DMS153 (cell line): Measurements from ENCODE around the gene KCNN1.
"Not testable (repeated sequence)": the region's sequence is repeated elsewhere in the genome, so short reads cannot be mapped to it uniquely, and the experiment has no call there.

Experiments used
- DNase-seq: peaks from one replicate; lab custom pipeline; 2025; lab: John Stamatoyannopoulos, UW

The KCNN1 gene

DNA sequence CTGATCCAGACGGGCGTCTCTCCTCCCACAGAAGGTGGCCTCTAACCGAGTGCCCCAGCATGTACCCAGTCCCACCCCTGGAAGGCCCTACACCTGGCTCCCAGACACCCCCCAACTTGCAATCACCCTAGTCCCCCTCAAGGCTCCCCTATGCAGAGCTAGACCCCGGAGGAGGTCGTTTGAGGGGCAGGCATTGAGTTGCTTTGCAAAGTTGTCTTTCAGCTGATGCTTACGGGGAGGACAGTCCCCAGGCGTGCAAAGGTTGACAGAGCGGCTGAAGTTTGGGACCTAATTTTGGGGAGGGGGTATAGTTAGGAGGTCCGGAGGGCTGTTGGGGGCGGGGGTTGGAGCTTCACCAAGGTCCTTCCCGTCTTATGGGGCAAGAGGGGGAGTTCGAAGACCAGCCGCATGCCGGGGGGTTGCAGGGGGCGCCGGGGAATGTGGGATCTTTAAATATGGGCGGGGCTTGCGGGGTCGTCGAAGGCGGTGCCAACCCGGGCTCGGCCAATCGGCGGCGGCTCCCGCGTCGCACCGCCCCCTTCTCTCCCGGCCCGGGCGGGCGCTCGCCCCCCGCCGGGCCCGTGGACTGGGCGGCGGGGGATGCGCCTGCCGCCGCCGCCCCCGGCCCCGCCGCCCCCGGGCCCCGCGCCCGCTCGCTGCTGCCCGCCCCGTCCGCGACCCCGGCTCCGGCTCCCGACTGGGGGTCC is at the start of gene KCNN1:
KCNN1 (plus strand) TSS at position 558 of the 707 bp plus-strand sequence. CDS start 6,782 bp downstream, outside the sequence.
- DNase-seq: no peak

DNA sequence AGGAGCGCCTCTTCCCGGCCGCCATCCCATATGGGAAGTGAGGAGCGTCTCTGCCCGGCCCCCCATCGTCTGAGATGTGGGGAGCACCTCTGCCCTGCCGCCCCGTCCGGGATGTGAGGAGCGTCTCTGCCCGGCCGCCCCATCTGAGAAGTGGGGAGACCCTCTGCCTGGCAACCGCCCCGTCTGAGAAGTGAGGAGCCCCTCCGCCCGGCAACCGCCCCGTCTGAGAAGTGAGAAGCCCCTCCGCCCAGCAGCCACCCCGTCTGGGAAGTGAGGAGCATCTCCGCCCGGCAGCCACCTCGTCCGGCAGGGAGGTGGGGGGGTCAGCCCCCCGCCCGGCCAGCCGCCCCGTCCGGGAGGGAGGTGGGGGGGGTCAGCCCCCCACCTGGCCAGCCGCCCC is 48.8 kb upstream of the KCNN1 start:
- not testable (repeated sequence) for DNase-seq

DNA sequence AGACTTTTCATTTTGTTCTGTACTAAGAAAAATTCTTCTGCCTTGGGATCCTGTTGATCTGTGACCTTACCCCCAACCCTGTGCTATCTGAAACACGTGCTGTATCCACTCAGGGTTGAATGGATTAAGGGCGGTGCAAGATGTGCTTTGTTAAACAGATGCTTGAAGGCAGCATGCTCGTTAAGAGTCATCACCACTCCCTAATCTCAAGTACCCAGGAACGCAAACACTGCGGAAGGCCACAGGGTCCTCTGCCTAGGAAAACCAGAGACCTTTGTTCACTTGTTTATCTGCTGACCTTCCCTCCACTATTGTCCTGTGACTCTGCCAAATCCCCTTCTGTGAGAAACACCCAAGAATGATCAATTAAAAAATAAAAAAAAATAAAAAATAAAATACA is 47.8 kb upstream of the KCNN1 start:
- DNase-seq: not testable (repeated sequence)

DNA sequence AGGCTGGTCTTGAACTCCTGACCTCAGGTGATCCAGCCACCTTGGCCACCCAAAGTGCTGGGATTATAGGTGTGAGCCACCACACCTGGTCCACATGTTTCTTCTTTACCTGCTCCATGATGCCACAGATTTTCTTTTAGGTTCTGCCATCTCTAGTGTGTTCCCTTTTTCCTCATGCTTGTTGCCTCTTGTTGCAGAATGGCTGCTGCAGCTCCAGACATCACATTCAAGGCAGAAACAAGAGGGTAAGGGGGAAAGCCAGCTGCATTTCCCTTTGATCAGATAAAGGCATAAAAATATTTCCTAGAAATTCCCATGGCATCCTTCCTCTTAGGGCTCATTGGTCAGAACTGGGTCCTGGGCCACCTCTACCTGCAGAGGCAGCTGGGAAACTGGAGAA is 46.4 kb upstream of the KCNN1 start:
- no peak for DNase-seq

DNA sequence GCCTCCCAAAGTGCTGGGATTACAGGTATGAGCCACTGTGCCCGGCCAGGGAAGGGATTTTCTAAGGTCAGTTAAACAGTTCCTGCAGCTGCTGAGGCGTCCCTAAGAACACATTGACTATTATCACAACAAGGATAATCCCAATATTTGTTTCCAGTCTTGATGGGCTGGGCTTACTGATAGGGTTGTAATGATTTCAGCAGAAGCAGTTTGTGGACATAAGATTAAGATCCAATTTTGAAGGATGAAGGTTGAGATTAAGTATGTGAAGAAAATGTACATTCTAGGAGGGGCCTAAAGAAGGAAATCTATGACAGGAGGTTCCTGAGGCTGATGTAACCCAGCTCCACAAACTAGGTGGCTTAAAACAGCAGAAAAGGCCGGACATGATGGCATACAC is 44.8 kb upstream of the KCNN1 start:
- no peak for DNase-seq

DNA sequence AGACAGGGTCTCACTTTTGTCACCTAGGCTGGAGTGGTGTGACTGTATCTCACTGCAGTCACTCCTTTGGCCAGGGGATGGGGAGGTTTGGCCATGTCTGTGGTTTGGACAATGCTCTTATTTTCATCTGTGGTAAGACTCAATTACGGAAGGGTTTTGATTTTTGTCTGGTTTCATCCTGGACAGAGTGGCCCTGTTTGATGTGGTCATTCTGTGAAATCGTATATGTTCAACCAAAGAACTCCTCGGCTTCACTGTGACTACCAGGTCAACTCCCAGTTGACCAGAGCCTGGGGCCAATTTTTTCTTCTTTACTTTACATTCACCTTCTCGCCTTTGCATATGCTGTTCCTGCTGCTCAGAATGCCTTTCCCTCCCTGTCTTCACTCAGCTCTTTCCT is 40.9 kb upstream of the KCNN1 start:
- DNase-seq: no peak

DNA sequence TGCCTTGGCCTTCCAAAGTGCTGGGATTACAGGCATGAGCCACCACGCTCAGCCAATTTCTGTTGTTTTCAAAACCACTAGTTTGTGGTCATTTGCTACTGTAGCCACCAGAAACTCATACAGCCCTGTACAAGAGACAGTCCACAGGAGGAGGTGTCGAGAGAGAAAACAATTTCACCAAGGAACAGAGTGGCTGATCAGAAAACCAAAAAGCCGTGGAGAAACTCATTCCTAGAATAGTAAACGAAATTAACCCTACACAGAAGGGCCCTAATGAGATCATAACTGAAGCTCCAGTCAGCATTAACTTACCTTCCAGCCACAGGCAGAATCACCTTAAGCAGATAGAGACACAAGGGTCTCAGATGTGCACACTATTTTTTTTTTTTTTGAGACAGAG is 37.9 kb upstream of the KCNN1 start:
- no peak for DNase-seq

DNA sequence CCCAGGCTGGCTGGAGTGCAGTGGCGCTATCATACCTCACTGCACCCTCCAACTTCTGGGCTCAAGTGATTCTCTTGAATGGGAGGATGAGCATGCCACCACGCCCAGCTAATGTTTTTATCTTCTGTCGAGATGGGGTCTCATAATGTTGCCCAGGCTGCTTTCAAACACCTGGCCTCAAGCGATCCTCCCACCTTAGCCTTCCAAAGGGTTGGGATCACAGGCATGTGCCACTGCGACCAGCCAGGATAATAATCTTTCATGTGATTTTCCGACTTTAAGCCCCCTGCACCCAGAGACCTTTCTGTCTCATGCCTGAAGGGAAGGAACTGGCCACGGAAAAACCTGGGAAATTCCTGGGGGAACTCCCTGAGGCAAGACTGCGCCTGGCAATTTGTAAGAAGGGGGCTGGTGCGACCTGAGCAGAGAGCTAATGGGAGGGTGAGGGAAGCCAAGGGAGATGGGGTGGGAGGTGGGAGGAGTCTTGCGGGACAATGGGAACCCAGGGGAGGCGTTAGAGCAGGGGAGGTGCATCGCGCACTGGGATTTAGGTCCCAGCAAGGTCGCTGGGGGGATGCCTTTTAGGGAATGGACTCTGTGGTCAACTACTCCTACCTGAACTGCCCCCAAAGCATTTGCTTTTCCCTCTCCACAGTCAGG is 35.2 kb upstream of the KCNN1 start:
- DNase-seq: no peak

DNA sequence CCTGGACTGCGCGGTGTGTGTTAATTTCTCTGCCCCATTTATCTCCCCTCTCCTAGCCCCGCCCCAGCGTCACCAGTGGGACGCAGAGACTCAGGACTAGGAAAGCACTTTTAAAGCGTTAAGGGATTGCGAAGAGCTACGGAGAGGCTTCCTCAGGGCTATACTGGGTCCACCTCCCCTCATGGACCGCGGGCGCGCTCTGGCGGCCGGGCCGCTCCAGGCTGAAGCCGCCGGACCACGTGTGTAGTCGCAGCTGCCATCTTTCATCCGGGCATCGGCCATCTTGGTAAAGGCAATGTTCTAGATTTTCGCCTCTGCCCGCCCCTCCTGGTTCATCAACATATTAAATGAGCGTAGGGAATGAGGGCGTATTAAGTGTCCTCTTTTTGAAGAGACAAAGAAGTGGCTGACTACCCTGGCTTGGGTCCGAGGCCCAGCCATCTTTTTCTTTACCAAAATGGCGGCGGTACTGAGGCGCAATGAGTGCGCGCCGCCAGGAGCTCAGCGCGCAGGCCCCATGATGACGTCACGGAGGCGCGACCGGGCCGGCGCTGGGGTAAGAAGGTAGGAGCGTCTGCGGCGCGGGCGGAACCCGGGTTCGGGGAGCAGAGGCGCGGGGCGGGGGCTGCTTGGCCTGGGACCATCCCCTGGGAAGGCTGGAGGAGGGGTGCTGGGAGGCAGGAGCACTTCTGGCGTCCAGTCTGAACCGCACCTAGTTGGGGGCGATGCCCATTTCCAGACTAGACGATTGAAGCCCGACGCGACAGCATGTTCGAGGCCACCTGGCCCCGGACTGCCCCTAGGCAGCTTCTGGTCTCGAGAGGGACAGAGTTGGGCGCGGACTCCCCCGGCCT is 34.2 kb upstream of the KCNN1 start, which contains the start of gene CCDC124:
CCDC124 (plus strand) TSS at position 531 of the 854 bp plus-strand sequence. CDS start 3,406 bp downstream, outside the sequence.
- peak; percentile 89 for DNase-seq

DNA sequence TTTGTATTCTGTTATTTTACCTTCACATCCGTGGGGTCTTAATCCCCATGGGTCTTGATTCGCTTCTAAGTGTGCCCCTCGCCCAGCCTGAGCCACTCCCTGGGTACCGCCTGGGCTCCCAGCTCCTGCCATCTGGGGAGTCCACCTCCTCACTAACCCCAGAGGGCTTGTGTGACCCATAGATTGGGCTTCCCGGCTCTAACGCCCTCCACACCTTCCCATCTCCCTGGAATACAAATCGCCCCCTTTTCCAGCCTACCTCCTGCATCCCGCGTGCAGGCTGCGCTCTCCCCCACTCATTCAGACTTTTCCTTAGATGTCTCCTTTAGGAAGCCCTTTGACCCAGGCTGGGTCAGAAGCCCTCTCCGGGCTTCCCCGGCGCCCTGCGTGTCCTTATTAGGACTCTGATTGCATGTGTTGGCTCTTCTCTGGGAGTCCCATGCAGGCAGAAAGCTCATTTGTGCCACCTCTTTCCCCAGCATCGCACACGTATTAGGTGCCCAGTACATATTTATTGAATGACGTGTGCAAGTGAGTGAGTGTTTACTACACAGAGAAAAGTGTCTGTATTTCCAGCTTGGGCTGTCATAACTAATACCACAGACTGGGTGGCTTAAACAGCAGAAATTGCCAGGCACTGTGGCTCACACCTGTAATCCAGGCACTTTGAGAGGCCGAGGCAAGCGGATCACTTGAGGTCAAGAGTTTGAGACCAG is 33.3 kb upstream of the KCNN1 start:
- DNase-seq: no peak

DNA sequence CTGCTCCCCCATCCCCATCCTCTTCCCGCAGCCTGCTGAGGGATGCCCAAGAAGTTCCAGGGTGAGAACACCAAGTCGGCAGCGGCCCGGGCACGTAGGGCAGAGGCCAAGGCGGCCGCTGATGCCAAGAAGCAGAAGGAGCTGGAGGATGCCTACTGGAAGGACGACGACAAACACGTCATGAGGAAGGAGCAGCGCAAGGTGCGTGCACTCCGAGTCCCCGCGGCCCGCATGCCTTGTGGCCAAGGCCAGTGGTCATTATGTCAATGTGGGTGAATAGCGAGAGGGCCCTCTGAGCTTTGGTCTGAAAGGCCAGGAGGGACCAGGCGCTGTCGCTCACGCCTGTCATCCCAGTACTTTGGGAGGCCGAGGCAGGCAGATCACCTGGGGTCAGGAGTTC is 30.5 kb upstream of the KCNN1 start:
- DNase-seq: no peak

DNA sequence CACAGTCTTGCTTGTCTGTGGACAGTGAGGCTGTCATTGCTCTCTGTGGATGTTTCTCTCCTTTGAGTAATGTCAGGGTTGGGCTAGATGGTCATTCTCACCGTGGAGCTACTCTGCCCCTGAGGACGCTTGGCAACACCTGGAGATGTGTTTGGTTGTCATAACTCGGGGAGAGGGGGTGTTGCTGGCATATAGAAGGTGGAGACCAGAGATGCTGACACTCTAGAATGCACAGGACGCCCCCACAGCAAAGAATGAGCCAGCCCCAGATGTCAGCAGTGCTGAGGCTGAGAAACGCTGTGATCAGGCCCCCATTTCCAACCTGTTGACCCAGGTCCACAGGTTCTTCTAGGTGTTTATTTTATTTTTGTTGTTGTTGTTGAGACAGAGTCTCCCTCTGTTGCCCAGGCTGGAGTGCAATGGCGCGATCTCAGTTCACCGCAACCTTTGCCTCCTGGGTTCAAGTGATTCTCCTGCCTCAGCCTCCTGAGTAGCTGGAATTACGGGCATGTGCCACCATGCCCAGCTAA is 29.5 kb upstream of the KCNN1 start:
- no peak for DNase-seq

DNA sequence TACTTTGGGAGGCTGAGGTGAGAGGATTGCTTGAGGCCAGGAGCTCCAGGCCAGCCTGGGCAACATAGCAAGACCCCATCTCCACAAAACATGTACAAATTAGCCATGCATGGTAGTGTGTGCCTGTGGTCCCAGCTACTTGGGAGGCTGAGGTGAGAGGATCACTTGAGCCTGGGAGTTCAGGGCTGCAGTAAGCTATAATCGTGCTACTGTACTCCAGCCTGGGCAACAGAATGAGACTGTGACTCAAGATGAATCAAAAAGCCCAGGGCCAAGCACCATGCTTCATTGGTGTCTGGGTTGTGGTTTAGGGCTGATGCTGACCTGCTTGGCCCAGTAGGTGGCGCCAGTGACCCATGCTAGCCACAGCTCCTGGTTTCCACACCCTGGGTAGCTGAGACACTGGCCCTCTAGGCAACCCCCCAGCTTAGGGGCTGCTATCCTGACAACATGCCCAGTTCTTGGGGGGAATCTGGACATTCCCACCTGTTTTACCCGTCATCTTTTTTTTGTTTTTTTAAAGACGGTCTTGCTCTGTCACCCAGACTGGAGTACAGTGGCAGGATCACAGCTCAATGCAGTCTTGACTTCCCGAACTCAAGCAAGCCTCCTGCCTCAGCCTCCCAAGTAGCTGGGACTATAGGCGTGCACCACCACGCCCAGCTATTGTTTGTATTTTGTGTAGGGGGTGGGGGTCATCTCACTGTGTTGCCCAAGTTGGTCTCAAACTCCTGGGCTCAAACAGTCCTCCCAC is 28.6 kb upstream of the KCNN1 start:
- DNase-seq: peak; percentile 15

DNA sequence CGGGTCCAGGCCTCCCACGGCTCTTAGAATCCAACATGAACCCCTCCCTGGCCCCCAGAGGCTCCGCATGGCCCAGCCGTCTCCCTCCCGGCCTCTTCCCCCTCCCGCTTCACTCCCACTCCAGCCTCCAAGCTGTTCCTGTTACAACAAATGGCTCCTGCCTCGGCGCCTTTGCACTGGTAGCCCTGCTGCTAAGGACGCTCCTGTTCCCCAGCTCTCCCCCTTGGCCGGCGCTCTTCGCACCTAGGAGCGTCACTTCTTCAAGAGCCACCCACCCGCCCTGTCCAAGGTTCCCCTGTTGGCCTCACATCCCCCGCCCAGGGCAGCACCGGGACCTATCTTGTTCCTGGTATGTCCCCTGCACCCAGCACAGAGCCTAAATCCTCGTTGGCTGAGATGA is 24.7 kb upstream of the KCNN1 start:
- no peak for DNase-seq

DNA sequence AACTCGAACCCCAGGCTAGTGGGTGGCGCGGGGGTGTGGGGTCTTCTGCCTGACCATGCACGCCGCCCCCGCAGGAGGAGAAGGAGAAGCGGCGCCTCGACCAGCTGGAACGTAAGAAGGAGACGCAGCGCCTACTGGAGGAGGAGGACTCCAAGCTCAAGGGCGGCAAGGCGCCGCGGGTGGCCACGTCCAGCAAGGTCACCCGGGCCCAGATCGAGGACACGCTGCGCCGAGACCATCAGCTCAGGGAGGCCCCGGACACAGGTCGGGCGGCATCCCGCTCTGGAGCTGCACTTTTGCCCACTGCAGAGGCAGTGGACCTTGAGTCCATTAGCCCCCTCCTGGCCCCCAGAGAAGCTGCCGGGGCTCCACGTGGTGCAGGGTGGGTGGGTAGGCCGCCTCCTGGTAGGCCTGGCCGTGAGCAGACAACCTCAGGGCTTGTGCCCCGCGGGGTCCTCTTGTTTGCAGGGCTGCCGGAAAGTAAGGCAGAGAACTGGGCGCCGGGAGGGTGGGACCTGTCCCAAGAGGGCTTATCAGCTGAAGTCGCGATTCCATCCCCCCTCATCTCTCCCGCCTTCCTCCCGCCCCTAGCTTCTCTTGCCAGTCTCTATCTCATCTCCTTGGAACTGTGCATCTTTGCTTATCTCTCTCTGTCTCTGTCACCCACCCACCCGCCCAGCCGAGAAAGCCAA is 24.2 kb upstream of the KCNN1 start:
- DNase-seq: no peak

DNA sequence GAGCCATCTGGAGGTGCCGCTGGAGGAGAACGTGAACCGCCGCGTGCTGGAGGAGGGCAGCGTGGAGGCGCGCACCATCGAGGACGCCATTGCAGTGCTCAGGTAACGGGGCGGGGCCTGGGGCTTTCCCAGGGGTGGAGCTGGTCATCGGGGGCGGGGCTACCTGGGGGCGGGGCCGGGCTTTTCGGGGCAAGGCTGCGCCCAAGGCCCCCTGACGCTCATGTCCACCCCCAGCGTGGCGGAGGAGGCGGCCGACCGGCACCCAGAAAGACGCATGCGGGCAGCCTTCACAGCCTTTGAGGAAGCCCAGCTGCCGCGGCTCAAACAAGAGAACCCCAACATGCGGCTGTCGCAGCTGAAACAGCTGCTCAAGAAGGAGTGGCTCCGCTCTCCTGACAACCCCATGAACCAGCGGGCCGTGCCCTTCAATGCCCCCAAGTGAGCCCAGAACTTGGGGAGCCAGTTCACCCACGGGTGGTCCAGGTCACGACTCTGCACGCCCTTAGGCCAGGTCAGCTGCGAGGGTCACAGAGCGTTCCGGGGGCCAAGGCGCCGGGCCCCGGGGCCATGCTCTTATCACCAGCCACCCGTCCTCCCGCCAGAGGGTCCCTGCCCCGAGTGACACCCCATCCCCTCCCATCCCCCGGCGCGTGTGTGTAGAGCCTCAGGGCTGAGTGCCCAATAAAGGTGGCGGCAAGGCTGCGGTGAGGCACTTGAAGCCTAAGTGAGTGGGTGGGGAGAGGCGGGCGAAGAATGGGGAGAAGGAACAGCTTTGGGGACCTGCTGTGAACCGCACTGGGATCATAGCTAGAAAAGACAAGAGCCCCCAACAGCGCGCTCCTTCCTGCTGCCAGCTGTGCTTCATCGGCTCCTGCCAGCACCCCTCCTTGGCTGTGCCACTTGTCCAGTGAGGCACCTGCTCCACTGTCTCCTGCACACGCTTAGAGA is 23.4 kb upstream of the KCNN1 start:
- no peak for DNase-seq

DNA sequence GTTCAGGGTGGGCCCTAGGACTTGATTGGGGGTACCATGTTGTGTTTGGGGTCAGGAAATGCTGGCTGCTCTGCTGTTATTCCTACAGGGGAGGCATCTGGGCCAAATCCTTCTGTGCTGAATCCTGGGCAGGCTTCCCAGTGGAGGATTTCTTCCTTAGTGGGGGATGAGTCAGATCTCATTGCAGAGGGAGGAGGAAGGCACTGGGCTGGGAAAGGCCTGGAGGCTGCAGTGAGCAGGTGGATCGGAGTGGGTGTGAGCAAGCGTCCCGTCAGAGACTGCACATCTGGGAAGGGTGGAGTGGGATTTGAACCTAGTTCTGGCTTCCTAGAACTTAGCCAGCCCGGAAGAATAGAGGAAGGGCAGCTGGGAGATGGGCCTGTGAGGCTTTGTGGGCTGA is 22.6 kb upstream of the KCNN1 start:
- no peak for DNase-seq

DNA sequence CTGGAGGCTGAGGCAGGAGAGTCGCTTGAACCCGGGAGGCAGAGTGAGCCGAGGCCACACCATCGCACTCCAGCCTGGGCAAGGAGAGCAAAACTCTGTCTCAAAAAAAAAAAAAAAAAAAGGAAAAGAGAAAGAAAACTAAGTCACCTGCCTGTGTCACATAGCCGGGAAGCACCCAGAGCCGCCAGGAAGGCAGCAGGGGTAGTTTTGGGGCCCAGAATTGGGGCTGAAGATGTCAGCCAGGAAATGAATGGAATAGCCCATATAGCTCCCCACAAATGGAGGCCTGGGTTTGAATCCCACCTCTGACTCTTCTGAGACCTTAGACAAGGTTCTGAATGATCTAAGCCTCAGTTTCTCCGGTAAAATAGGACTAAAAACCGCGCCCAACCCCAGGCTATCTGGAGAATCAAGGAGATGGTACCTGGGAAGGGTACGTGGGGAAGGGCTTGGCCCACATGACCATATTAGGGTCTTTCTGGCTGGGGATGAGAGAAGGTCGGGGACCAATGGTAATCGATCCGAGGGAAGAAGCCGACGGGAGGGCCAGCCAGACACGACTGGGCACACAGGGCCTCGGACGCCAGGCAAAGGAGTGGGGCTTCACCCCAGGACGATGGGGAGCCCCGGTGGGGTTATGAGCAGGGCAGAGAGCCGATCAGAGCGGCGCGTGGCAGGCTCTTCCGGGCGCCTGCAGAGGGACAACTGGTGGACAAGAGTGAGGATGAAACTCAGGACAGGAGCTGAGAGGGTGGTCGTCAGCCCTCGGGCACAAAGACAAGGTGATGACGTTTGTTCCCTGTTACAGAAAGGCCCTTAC is 19.7 kb upstream of the KCNN1 start:
- DNase-seq: no peak
